ENCODE data around the gene SAC3D1.

GRCh38 chr11:65085446-65085845 lies 44.4 kb downstream of the SAC3D1 start:
- TF ChIP-seq E4F1 (CRISPR knock-in tag; IDR thresholded peaks at IDR 0.05; ENCODE audit: borderline replicate concordance) = no peak
- no peak for TF ChIP-seq CREM (IDR thresholded peaks at IDR 0.05; ENCODE audit: low read depth)
- no peak for TF ChIP-seq ELK1 (CRISPR knock-in tag; IDR thresholded peaks at IDR 0.05)
- TF ChIP-seq RBM34 (IDR thresholded peaks at IDR 0.05; ENCODE audit: borderline replicate concordance, insufficient read depth, low read length) = no peak
- no peak for TF ChIP-seq CREB3 (tag; conservative IDR thresholded peaks at IDR 0.05; ENCODE audit: low read depth)
- no peak for TF ChIP-seq MXD1 (CRISPR knock-in tag; IDR thresholded peaks at IDR 0.05; ENCODE audit: borderline replicate concordance, poor library complexity, severe bottlenecking)
- TF ChIP-seq IRF1 (CRISPR knock-in tag; IDR thresholded peaks at IDR 0.05; ENCODE audit: borderline replicate concordance) = no peak
- TF ChIP-seq, protein P1, sequence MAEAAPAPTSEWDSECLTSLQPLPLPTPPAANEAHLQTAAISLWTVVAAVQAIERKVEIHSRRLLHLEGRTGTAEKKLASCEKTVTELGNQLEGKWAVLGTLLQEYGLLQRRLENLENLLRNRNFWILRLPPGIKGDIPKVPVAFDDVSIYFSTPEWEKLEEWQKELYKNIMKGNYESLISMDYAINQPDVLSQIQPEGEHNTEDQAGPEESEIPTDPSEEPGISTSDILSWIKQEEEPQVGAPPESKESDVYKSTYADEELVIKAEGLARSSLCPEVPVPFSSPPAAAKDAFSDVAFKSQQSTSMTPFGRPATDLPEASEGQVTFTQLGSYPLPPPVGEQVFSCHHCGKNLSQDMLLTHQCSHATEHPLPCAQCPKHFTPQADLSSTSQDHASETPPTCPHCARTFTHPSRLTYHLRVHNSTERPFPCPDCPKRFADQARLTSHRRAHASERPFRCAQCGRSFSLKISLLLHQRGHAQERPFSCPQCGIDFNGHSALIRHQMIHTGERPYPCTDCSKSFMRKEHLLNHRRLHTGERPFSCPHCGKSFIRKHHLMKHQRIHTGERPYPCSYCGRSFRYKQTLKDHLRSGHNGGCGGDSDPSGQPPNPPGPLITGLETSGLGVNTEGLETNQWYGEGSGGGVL (CRISPR knock-in tag; IDR thresholded peaks at IDR 0.05) = no peak
- TF ChIP-seq USF2 (CRISPR knock-in tag; IDR thresholded peaks at IDR 0.05) = no peak
- no peak for TF ChIP-seq PCBP1 (IDR thresholded peaks at IDR 0.05; ENCODE audit: low read depth, low read length, poor library complexity, severe bottlenecking)
- no peak for TF ChIP-seq JUNB (CRISPR knock-in tag; conservative IDR thresholded peaks at IDR 0.05)
- TF ChIP-seq ZNF232 (CRISPR knock-in tag; IDR thresholded peaks at IDR 0.05) = no peak
- no peak for TF ChIP-seq POU5F1 (IDR thresholded peaks at IDR 0.05; ENCODE audit: borderline replicate concordance, low read depth, low read length, partially characterized antibody)
